Measurements from ENCODE around the gene RBM5. TPM values are rescaled to one million over a fixed set of nuclear protein-coding genes. Genes with fewer than 3 reads are reported as not detected.

RBM5 gene
- total and polyA plus RNA-seq, 2 donors (not counting 1 experiment from before 2014, with no cell fraction given) = 405 to 464 TPM

GRCh38 chr3:50154476-50154839, 65.7 kb downstream of the RBM5 start:
- Histone ChIP-seq H4K20me1 (ENCODE audit: control insufficient read depth, insufficient read depth, low read length, poor library complexity, severe bottlenecking) (peaks cover 9% of the 10 kb centered on the region), H3K4me1 (ENCODE audit: control insufficient read depth in 2 of 2, insufficient read depth in 2 of 2, low read length in 2 of 2) (peaks cover 14 to 20% of the 10 kb centered on the region in 2 donors), H3K9ac (ENCODE audit: low read length) (peak overlapping the region; percentile 60), H2AFZ (ENCODE audit: insufficient read depth, low read depth, low read length, poor library complexity, severe bottlenecking) (peak overlapping the region; percentile 73), H3K4me2 (replicated peaks; ENCODE audit: low read depth, low read length, poor library complexity, severe bottlenecking) (peak overlapping the region; percentile 98), H3K9me3 (ENCODE audit: control extremely low read depth in 1 of 3, control insufficient read depth in 2 of 3, insufficient read depth in 1 of 3, low read length in 2 of 3) (peaks cover 0 to 6% (median 0%) of the 10 kb centered on the region in 3 donors), H3K79me2 (ENCODE audit: control insufficient read depth, insufficient read depth, low read length) (no peaks in the 10 kb centered on the region), H3K27me3 (replicated peaks in 1 of 4; ENCODE audit: control extremely low read depth in 1 of 4, control insufficient read depth in 3 of 4, insufficient read depth in 4 of 4, low read length in 3 of 4) (peaks cover 0 to 48% (median 19%) of the 10 kb centered on the region in 4 experiments), H3K36me3 (replicated peaks in 1 of 2; ENCODE audit: control extremely low read depth in 1 of 2, control insufficient read depth in 1 of 2, extremely low read depth in 1 of 2, insufficient read depth in 2 of 2, low read length in 1 of 2) (no peaks in the 10 kb centered on the region), H3K27ac (ENCODE audit: low read length in 2 of 2) (no peak overlapping the region), H3K4me3 (ENCODE audit: control extremely low read depth in 1 of 5, extremely low read depth in 1 of 5, insufficient read depth in 1 of 5, low read depth in 2 of 5, low read length in 4 of 5) (peak overlapping the region in 4 of 5 experiments; percentile 17 to 60 (median 54))
- no peak overlapping the region for H3K27ac Mint-ChIP-seq
- intact Hi-C loops (cut with micrococcal nuclease) = loop anchor here (2.0 kb wide), 1 partner anchor 72 kb away; no protein-coding TSS in a partner anchor
- CTCF ChIA-PET = interaction anchor here (0.6 kb wide), 1 partner anchor 107 kb away, joined by 3 read pairs; no protein-coding TSS in a partner anchor
- WGBS (ENCODE audit: insufficient coverage) = 2% methylated on average over 34 of the region's 34 CpGs
- H3K9me3 Mint-ChIP-seq (ENCODE audit: insufficient read depth) = no peaks in the 10 kb centered on the region
- ATAC-seq (ENCODE audit: low read depth) = peak; percentile 15
- POLR2A ChIA-PET = no interaction called here
- peak; percentile 64 for DNase-seq
- peaks cover 15% of the 10 kb centered on the region for H3K4me1 Mint-ChIP-seq
- H3K4me3 Mint-ChIP-seq = peak overlapping the region; percentile 84
- TF ChIP-seq CTCF (IDR thresholded peaks at IDR 0.05) (no peak), EZH2 (IDR thresholded peaks at IDR 0.05; ENCODE audit: borderline replicate concordance, insufficient read depth, low read depth, low read length, poor library complexity, severe bottlenecking) (no peak)
- peaks cover 34% of the 10 kb centered on the region for H3K27me3 Mint-ChIP-seq

GRCh38 chr3:50154840-50155490, 66.2 kb downstream of the RBM5 start, which contains the start of gene SEMA3F:
SEMA3F (plus strand) TSS chr3:50155324; CDS start chr3:50159623, 4,299 bp downstream.
- no peaks in the 10 kb centered on the region for H3K9me3 Mint-ChIP-seq (ENCODE audit: insufficient read depth)
- H3K4me1 Mint-ChIP-seq = peaks cover 15% of the 10 kb centered on the region
- peak within 1 kb of the TSS; percentile 26 for H3K27ac Mint-ChIP-seq
- H3K27me3 Mint-ChIP-seq = peaks cover 34% of the 10 kb centered on the region
- intact Hi-C loops (cut with micrococcal nuclease) = loop anchor here (1.0 to 2.0 kb wide), 2 partner anchors 37 to 72 kb away; no protein-coding TSS in a partner anchor
- peak within 1 kb of the TSS in 4 of 5 experiments; percentile 17 to 60 (median 54) for H3K4me3 ChIP-seq (ENCODE audit: control extremely low read depth in 1 of 5, extremely low read depth in 1 of 5, insufficient read depth in 1 of 5, low read depth in 2 of 5, low read length in 4 of 5)
- H3K36me3 ChIP-seq (replicated peaks in 1 of 2; ENCODE audit: control extremely low read depth in 1 of 2, control insufficient read depth in 1 of 2, extremely low read depth in 1 of 2, insufficient read depth in 2 of 2, low read length in 1 of 2) = no peaks in the 10 kb centered on the region
- peak within 1 kb of the TSS; percentile 98 for H3K4me2 ChIP-seq (replicated peaks; ENCODE audit: low read depth, low read length, poor library complexity, severe bottlenecking)
- H3K27ac ChIP-seq (ENCODE audit: low read length in 2 of 2) = no peak within 1 kb of the TSS
- POLR2A ChIA-PET = no interaction called here
- DNase-seq (peak; percentile 83), ATAC-seq (ENCODE audit: low read depth) (peak; percentile 89)
- peaks cover 0 to 6% (median 0%) of the 10 kb centered on the region in 3 donors for H3K9me3 ChIP-seq (ENCODE audit: control extremely low read depth in 1 of 3, control insufficient read depth in 2 of 3, insufficient read depth in 1 of 3, low read length in 2 of 3)
- no peak for TF ChIP-seq EZH2 (IDR thresholded peaks at IDR 0.05; ENCODE audit: borderline replicate concordance, insufficient read depth, low read depth, low read length, poor library complexity, severe bottlenecking)
- TF ChIP-seq CTCF (IDR thresholded peaks at IDR 0.05) = no peak
- H3K79me2 ChIP-seq (ENCODE audit: control insufficient read depth, insufficient read depth, low read length) = no peaks in the 10 kb centered on the region
- H4K20me1 ChIP-seq (ENCODE audit: control insufficient read depth, insufficient read depth, low read length, poor library complexity, severe bottlenecking) = peaks cover 9% of the 10 kb centered on the region
- H3K4me3 Mint-ChIP-seq = peak within 1 kb of the TSS; percentile 86
- peaks cover 0 to 48% (median 19%) of the 10 kb centered on the region in 4 experiments for H3K27me3 ChIP-seq (replicated peaks in 1 of 4; ENCODE audit: control extremely low read depth in 1 of 4, control insufficient read depth in 3 of 4, insufficient read depth in 4 of 4, low read length in 3 of 4)
- CTCF ChIA-PET = interaction anchor here (0.6 kb wide), 1 partner anchor 106 kb away, joined by 3 read pairs; no protein-coding TSS in a partner anchor
- H2AFZ ChIP-seq (ENCODE audit: insufficient read depth, low read depth, low read length, poor library complexity, severe bottlenecking) = peak within 1 kb of the TSS; percentile 73
- peaks cover 14 to 20% of the 10 kb centered on the region in 2 donors for H3K4me1 ChIP-seq (ENCODE audit: control insufficient read depth in 2 of 2, insufficient read depth in 2 of 2, low read length in 2 of 2)
- WGBS (ENCODE audit: insufficient coverage) = under 1% methylated on average over 98 of the region's 98 CpGs
- peak within 1 kb of the TSS; percentile 60 for H3K9ac ChIP-seq (ENCODE audit: low read length)

Measured in B cell (primary cell).